ENCODE results near the gene C14orf93.

The C14orf93 gene

DNA sequence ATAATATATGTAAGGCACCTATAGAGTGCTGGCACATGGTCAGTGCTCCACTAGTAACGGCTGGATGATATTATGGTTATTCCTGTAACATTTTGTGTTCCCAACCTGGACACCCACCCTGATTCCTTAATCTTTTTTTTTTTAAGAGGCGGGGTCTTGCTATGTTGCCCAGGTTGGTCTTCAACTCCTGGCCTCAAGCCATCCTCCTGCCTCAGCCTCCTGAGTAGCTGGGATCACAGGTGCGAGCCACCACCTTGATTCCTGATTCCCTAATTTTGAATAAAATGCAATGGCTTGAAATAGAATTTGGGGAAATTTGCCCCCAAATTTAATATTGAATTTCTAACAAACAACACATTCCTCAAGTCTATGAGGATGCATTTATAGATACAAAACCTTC, 7.4 kb downstream of the C14orf93 start:
- H3K9me3 ChIP-seq (ENCODE audit: control insufficient read depth, low read length), result no peaks in the 10 kb centered on the region
- no peak overlapping the region for H3K4me3 ChIP-seq (ENCODE audit: extremely low read depth, insufficient read depth, low read length, poor library complexity, severe bottlenecking)
- WGBS, 2 experiments (ENCODE audit: insufficient coverage in 2 of 2), result 80% methylated on average over 1 of the region's 3 CpGs; no CpG with 5 or more reads in 1 of the 2 experiments
- H3K36me3 ChIP-seq (ENCODE audit: control insufficient read depth, insufficient read depth, low read length), result no peaks in the 10 kb centered on the region
- H3K27ac ChIP-seq (ENCODE audit: low read depth, low read length, severe bottlenecking), result no peak overlapping the region
- H3K4me1 ChIP-seq (ENCODE audit: control insufficient read depth, insufficient read depth, low read length, poor library complexity, severe bottlenecking), result no peaks in the 10 kb centered on the region

DNA sequence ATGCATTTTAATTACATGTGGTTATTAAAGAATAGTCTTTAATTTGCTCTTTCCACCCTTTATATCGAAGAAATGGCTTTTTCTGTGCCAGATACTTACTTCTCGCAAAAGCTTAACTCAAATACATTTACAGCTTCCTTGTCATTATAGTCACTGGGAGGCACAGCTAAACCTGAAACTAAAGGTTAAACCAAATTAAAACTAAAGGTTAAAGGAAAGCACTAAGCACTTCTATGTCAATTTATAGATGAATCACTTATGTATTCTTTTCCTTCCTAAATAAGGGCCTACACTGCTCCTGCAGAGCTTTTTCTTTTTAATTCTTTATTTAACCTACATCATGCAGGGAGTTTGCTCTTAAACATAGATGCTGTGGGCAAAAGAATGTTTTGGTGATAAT, 9.1 kb downstream of the C14orf93 start:
- no peaks in the 10 kb centered on the region for H3K9me3 ChIP-seq (ENCODE audit: control insufficient read depth, low read length)
- no peak overlapping the region for H3K27ac ChIP-seq (ENCODE audit: low read depth, low read length, severe bottlenecking)
- H3K4me3 ChIP-seq (ENCODE audit: extremely low read depth, insufficient read depth, low read length, poor library complexity, severe bottlenecking), result no peak overlapping the region
- no peaks in the 10 kb centered on the region for H3K4me1 ChIP-seq (ENCODE audit: control insufficient read depth, insufficient read depth, low read length, poor library complexity, severe bottlenecking)
- 100% methylated on average over 2 of the region's 2 CpGs; no CpG with 5 or more reads in 1 of the 2 experiments for WGBS, 2 experiments (ENCODE audit: insufficient coverage in 2 of 2)
- H3K36me3 ChIP-seq (ENCODE audit: control insufficient read depth, insufficient read depth, low read length), result no peaks in the 10 kb centered on the region

DNA sequence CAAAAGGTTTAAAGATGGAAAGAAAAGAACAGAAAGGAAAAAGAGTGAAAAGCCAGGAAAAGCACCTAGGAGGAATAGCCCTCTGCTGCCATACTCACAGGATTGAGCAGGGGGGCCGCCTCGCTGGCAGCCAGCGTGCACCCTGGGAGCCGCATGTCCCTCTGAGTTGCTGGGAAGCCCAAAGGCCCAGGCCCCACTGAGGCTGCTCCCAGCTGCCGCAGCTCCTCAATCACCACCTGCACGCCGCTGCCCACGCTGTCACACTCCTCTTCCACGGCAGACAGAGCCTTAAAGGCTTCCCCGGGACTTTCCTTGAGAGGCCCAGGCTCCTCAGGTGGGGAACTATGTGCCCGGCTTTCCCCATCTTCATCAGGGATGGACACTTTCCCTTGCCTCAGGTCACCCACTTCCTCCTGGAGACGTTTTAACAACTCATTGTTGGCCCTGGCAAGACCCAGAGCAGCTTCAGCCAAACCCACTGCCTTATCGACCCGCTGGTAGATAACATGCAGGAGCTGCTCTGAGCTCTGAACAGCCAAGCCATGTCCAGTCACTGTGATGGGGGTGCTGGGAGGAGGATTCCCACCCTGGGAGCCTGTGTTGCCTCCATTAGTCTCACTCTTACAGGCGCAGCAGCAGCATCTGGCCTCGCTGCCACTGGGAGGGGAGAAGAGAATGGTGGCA, 11.5 kb downstream of the C14orf93 start:
- no peaks in the 10 kb centered on the region for H3K36me3 ChIP-seq (ENCODE audit: control insufficient read depth, insufficient read depth, low read length)
- peaks cover 12% of the 10 kb centered on the region for H3K4me1 ChIP-seq (ENCODE audit: control insufficient read depth, insufficient read depth, low read length, poor library complexity, severe bottlenecking)
- no peak overlapping the region for H3K27ac ChIP-seq (ENCODE audit: low read depth, low read length, severe bottlenecking)
- 93 to 94% methylated on average over 14 to 16 of the region's 16 CpGs for WGBS, 2 experiments (ENCODE audit: insufficient coverage in 2 of 2)
- no peaks in the 10 kb centered on the region for H3K9me3 ChIP-seq (ENCODE audit: control insufficient read depth, low read length)
- H3K4me3 ChIP-seq (ENCODE audit: extremely low read depth, insufficient read depth, low read length, poor library complexity, severe bottlenecking), result no peak overlapping the region

DNA sequence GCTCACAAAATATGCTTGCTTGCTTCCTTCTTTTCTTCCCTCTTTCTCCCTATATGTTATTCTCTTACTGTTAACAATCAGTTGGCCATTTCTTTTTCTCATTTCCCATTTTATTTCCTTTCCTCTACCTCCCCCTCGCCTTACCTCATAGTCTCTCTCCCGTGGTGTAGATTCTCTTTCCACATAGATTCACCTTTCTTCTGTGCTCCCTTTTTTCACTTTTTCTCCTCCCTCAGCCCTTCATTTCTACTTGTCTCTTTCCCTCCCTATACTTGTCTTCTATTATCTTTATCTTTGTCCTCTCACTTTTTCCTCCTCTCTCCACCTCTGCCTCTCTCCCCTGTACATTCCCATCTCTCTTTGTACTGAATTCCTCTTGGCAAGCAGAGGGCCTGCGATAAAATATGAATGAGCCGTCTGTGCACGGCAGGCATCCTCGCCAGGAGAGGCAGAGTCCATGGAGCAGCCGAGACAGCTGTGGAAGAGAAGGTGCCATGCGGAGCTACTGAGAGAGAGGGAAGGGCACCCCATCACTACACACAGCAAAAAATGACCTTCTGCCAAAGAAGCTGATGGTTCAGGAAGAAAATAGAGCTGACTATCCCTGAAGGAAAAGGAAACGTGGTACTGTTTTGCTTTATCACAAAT, 12.1 kb downstream of the C14orf93 start:
- 75 to 85% methylated on average over 5 of the region's 9 CpGs for WGBS, 2 experiments (ENCODE audit: insufficient coverage in 2 of 2)
- H3K4me3 ChIP-seq (ENCODE audit: extremely low read depth, insufficient read depth, low read length, poor library complexity, severe bottlenecking), result no peak overlapping the region

DNA sequence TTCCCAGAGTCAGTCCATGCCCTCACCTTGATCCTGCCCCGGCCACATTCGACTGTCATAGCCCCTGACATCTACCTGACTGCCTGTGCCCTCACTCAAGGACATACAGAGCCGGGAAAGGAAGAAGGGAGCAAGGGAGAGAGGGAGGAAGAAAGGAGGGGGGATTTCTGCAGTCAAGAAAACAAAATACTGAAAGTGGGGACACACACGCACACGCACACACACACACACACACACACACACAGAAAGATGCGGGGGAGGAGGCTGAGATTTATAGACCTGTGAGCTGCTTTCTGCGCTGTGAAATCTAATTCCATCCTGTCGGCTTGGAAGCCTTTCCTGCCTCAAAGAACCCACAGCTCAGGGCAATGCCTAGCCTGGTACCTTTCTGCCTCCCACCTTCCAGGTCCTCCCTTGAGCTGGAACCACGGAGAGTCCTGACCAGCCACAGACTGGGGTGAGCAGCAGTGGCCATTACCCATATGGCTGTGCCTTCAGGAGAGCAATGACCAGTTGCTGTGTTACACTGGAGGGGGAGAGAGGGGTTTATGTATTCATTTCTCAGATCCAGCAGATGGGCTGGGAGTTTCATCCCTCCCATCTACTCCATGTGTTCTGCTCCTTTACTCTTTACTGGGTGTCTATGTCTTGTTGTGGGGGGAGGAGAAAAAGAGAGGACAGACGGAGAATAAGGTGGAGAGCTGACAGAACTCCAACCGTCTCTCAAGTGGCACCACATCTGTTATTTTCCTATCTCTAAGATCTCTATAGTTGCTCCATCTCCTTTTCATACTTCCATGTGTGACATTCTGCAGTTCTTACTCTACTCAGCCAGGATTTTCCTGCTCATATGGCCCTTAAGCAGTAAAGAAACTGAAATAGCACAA, 12.9 kb downstream of the C14orf93 start:
- WGBS, 2 experiments (ENCODE audit: insufficient coverage in 2 of 2), result 90 to 92% methylated on average over 3 to 7 of the region's 11 CpGs
- peaks cover 12% of the 10 kb centered on the region for H3K4me1 ChIP-seq (ENCODE audit: control insufficient read depth, insufficient read depth, low read length, poor library complexity, severe bottlenecking)
- no peaks in the 10 kb centered on the region for H3K9me3 ChIP-seq (ENCODE audit: control insufficient read depth, low read length)
- no peak overlapping the region for H3K27ac ChIP-seq (ENCODE audit: low read depth, low read length, severe bottlenecking)
- H3K36me3 ChIP-seq (ENCODE audit: control insufficient read depth, insufficient read depth, low read length), result no peaks in the 10 kb centered on the region
- H3K4me3 ChIP-seq (ENCODE audit: extremely low read depth, insufficient read depth, low read length, poor library complexity, severe bottlenecking), result no peak overlapping the region

More for the DNA sequence above, 12.1 kb downstream of the C14orf93 start:
- H3K9me3 ChIP-seq (ENCODE audit: control insufficient read depth, low read length), result no peaks in the 10 kb centered on the region
- H3K27ac ChIP-seq (ENCODE audit: low read depth, low read length, severe bottlenecking), result no peak overlapping the region
- no peaks in the 10 kb centered on the region for H3K36me3 ChIP-seq (ENCODE audit: control insufficient read depth, insufficient read depth, low read length)
- H3K4me1 ChIP-seq (ENCODE audit: control insufficient read depth, insufficient read depth, low read length, poor library complexity, severe bottlenecking), result peaks cover 12% of the 10 kb centered on the region

DNA sequence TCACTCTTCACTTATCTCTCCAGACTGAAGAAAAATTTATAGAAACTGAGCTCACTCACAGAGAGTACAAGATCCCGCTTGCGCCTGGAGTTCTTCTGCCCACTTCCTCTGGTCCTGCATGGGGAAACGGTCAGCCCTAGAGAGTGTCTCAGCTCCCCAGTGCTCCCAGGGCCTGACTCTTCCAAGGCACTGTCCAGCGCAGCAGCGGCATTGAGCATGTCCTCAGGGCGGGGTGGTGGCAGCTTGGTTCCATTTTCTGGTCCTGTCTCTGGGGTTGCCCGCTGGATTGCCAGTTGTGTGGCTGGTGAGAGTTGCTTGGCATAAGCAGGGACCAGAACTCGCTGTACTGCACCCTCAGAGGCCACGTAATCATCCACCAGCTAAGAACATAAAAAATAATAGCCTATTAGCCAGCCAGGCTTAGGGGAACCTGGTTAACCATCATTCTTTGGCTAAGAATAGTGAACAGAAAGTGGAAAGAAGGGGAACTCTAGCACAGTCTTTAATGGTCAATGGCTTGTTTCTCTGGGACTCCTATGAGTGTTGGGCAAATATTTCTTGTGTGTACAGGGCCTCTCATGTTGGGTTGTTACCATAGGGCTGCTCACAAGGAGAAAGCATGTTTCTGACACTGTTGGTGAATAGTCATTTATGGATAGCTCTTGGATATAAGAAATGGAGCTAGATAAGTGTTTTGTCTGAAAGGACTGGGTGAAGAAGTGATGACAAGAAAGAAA, 13.9 kb downstream of the C14orf93 start:
- no peak overlapping the region for H3K4me3 ChIP-seq (ENCODE audit: extremely low read depth, insufficient read depth, low read length, poor library complexity, severe bottlenecking)
- no peaks in the 10 kb centered on the region for H3K9me3 ChIP-seq (ENCODE audit: control insufficient read depth, low read length)
- H3K4me1 ChIP-seq (ENCODE audit: control insufficient read depth, insufficient read depth, low read length, poor library complexity, severe bottlenecking), result peaks cover 12% of the 10 kb centered on the region
- no peak overlapping the region for H3K27ac ChIP-seq (ENCODE audit: low read depth, low read length, severe bottlenecking)
- WGBS, 2 experiments (ENCODE audit: insufficient coverage in 2 of 2), result 92 to 94% methylated on average over 5 to 7 of the region's 9 CpGs
- no peaks in the 10 kb centered on the region for H3K36me3 ChIP-seq (ENCODE audit: control insufficient read depth, insufficient read depth, low read length)

DNA sequence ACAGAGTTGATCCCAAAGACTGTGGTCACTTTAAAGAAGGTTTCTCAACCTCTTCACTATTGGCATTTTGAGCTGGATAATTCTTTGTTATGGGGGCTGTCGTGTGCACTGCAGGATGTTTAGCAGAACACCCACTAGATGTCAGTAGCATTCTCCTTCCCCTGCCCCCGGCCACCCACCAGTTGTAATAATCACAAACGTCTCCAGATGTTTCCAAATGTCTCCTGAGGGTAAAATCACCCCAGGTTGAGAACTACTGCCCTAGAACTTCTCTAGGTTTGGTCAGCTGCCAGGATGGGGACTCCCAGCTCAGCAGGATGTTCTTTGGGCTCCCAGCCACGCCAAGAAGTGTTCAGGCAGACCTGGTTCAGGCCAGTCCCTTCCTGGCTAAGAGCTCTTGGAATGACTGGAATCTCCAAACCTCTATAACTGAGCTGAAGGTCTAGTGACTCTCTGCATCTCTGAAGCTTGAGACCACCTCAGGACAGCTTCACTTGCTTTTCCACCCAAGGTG, 15.1 kb downstream of the C14orf93 start:
- Histone ChIP-seq H3K27ac (ENCODE audit: low read depth, low read length, severe bottlenecking) (peak overlapping the region; percentile 36), H3K9me3 (ENCODE audit: control insufficient read depth, low read length) (no peaks in the 10 kb centered on the region), H3K4me1 (ENCODE audit: control insufficient read depth, insufficient read depth, low read length, poor library complexity, severe bottlenecking) (peaks cover 12% of the 10 kb centered on the region), H3K4me3 (ENCODE audit: extremely low read depth, insufficient read depth, low read length, poor library complexity, severe bottlenecking) (no peak overlapping the region), H3K36me3 (ENCODE audit: control insufficient read depth, insufficient read depth, low read length) (no peaks in the 10 kb centered on the region)
- WGBS, 2 experiments (ENCODE audit: insufficient coverage in 2 of 2), result 22% methylated on average over 3 of the region's 4 CpGs

DNA sequence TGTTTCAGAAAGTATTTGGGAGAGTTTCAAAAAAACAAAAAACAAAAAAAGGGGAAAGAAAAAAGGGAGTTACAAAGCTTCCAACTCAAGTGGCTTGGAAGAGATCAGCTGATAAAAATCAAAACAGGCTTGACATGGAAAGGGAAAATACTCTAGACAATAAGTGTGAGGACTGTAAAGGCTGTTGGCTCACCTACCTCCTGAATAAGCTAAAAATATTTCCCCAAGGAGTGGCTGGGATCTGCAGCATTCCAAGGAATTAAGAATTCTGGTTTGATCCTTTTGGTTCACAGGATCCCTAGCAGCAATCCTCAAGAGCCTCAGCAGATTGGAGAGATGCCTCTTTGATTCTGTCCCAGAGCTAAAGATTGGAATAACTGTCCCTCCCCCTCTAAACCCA, 16.4 kb downstream of the C14orf93 start:
- Histone ChIP-seq H3K9me3 (ENCODE audit: control insufficient read depth, low read length) (no peaks in the 10 kb centered on the region), H3K4me3 (ENCODE audit: extremely low read depth, insufficient read depth, low read length, poor library complexity, severe bottlenecking) (no peak overlapping the region), H3K4me1 (ENCODE audit: control insufficient read depth, insufficient read depth, low read length, poor library complexity, severe bottlenecking) (peaks cover 12% of the 10 kb centered on the region), H3K36me3 (ENCODE audit: control insufficient read depth, insufficient read depth, low read length) (no peaks in the 10 kb centered on the region), H3K27ac (ENCODE audit: low read depth, low read length, severe bottlenecking) (peak overlapping the region; percentile 49)

DNA sequence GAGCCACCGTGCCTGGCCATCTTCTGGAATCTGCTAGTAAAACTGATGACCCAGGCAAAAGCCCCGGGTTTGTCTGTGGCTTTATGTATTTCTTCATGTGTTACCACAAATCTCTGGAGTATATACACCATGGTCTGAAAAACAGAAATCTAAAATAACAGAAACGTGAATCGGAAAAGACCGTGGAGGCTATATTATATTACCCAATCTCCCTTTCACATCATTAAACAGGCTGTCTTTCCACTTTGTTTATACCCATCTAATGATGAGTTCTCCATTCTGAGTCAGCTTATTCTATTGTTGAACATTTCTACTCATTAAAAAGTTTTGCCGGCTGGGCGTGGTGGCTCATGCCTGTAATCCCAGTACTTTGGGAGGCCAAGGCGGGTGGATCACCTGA, 18.1 kb downstream of the C14orf93 start:
- no peak overlapping the region for H3K4me3 ChIP-seq (ENCODE audit: extremely low read depth, insufficient read depth, low read length, poor library complexity, severe bottlenecking)
- peaks cover 12% of the 10 kb centered on the region for H3K4me1 ChIP-seq (ENCODE audit: control insufficient read depth, insufficient read depth, low read length, poor library complexity, severe bottlenecking)
- 85 to 96% methylated on average over 7 of the region's 8 CpGs for WGBS, 2 experiments (ENCODE audit: insufficient coverage in 2 of 2)
- H3K36me3 ChIP-seq (ENCODE audit: control insufficient read depth, insufficient read depth, low read length), result no peaks in the 10 kb centered on the region
- no peak overlapping the region for H3K27ac ChIP-seq (ENCODE audit: low read depth, low read length, severe bottlenecking)
- no peaks in the 10 kb centered on the region for H3K9me3 ChIP-seq (ENCODE audit: control insufficient read depth, low read length)

DNA sequence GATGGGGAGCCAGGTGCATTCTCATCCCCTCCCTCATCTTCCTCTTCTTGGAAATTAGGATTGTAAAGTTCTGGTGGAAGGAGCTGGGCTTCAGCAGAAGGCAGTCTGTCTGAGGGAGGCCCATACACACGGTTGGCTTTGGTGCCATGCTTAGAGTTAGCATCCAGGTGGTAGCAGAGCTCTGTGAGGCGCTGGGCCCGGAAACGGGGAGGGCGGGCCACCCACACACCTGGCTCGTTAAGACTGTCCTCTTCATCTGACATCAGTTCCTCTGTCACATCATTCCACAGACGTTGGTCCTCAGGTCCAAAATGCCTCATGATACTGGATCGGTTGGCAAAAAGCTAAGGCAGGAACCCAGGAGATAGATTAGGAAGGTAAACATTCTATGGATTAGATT, 22.7 kb downstream of the C14orf93 start:
- 91% methylated on average over 3 to 6 of the region's 8 CpGs for WGBS, 2 experiments (ENCODE audit: insufficient coverage in 2 of 2)
- Histone ChIP-seq H3K9me3 (ENCODE audit: control insufficient read depth, low read length) (no peaks in the 10 kb centered on the region), H3K27ac (ENCODE audit: low read depth, low read length, severe bottlenecking) (no peak overlapping the region), H3K4me3 (ENCODE audit: extremely low read depth, insufficient read depth, low read length, poor library complexity, severe bottlenecking) (no peak overlapping the region), H3K36me3 (ENCODE audit: control insufficient read depth, insufficient read depth, low read length) (no peaks in the 10 kb centered on the region), H3K4me1 (ENCODE audit: control insufficient read depth, insufficient read depth, low read length, poor library complexity, severe bottlenecking) (no peaks in the 10 kb centered on the region)

Measured in mesodermal cell (in vitro differentiated cells).